CD4-positive, alpha-beta T cell (primary cell): ENCODE data around the gene KCNQ4. TPM values are rescaled to one million over a fixed set of nuclear protein-coding genes. Genes with fewer than 3 reads are reported as not detected.

Experiments used
- ATAC-seq: fragments of 200-7000 bp; cut with Tn5 transposase; one replicate; pipeline ENCODE4 v1.10.0; 2022; ENCODE audit warnings: mild to moderate bottlenecking; ENCODE audit not compliant: poor library complexity
- CTCF ChIA-PET: fragments of 350-600 bp; sonication (Branson Sonifier 250); formaldehyde crosslinking; loops from one replicate; lab custom pipeline; 2021; ENCODE audit warnings: antibody characterized with exemption, inconsistent platforms; lab: Charles Lee
- POLR2A ChIA-PET: fragments of 350-600 bp; sonication (Branson Sonifier 250); formaldehyde crosslinking; loops from one replicate; lab custom pipeline; 2021; ENCODE audit warnings: antibody characterized with exemption, inconsistent platforms; lab: Charles Lee
- DNase-seq, 14 experiments: peaks; one replicate each; pipeline ENCODE4 v3.0.0-alpha.2; 2013 to 2020; ENCODE audit warnings: mixed read lengths in 2 of 14
- H3K27ac ChIP-seq, 2 donors: one replicate each; pipeline versions ENCODE4 v1.5.1 to v1.7.0; 2013; ENCODE audit warnings: low read length in 2 of 2, low read depth in 1 of 2, mild to moderate bottlenecking in 1 of 2
- H3K27me3 ChIP-seq, 2 experiments: 1 replicate in 1 of 2; 2 replicates in 1 of 2; pipeline versions ENCODE4 v1.6.1 to v1.7.0; 2013; ENCODE audit warnings: low read length in 2 of 2, control low read depth in 1 of 2, mild to moderate bottlenecking in 1 of 2, moderate library complexity in 1 of 2; ENCODE audit not compliant: insufficient read depth in 2 of 2, control insufficient read depth in 1 of 2
- H3K36me3 ChIP-seq: one replicate; pipeline ENCODE4 v1.6.1; 2013; ENCODE audit warnings: low read length, control low read depth; ENCODE audit not compliant: insufficient read depth
- H3K4me1 ChIP-seq: one replicate; pipeline ENCODE4 v1.6.1; 2013; ENCODE audit warnings: low read length, control low read depth; ENCODE audit not compliant: insufficient read depth
- H3K4me3 ChIP-seq: one replicate; pipeline ENCODE4 v1.5.1; 2013; ENCODE audit warnings: mild to moderate bottlenecking, low read length, moderate library complexity
- H3K9me3 ChIP-seq, 2 experiments: 1 replicate in 1 of 2; 2 replicates in 1 of 2; pipeline versions ENCODE4 v1.6.1 to v1.7.0; 2013; ENCODE audit warnings: low read length in 2 of 2, mild to moderate bottlenecking in 2 of 2, control low read depth in 1 of 2, moderate library complexity in 1 of 2; ENCODE audit not compliant: control insufficient read depth in 1 of 2, insufficient read depth in 1 of 2
- H3K27ac Mint-ChIP-seq: one replicate; pipeline ENCODE4 v1.8.0; 2020; ENCODE audit warnings: mixed read lengths
- H3K27me3 Mint-ChIP-seq: one replicate; pipeline ENCODE4 v1.8.0; 2021; ENCODE audit warnings: mixed read lengths
- H3K36me3 Mint-ChIP-seq: one replicate; pipeline ENCODE4 v1.8.0; 2021; ENCODE audit warnings: low read depth, mixed read lengths
- H3K4me1 Mint-ChIP-seq: one replicate; pipeline ENCODE4 v1.8.0; 2021; ENCODE audit warnings: low read depth, mixed read lengths
- H3K4me3 Mint-ChIP-seq: one replicate; pipeline ENCODE4 v1.8.0; 2020; ENCODE audit warnings: mild to moderate bottlenecking, mixed read lengths
- H3K9me3 Mint-ChIP-seq: one replicate; pipeline ENCODE4 v1.8.0; 2020; ENCODE audit warnings: mixed read lengths
- intact Hi-C, 2 experiments: fragments of 100-400 bp; cut with DNase I in 1 of 2; cut with micrococcal nuclease in 1 of 2; formaldehyde crosslinking; loops; one replicate each; pipeline versions ENCODE4 v1.15.1 to v1.9.0; 2023 to 2025; cut with DNase I, micrococcal nuclease
- total RNA-seq, 174 experiments: library from RNA in 2 of 174; stranded (reverse) in 2 of 174; gene quantifications; one replicate each; pipeline ENCODE4 v1.2.3 and lab custom pipeline; 2021 to 2026
- TF ChIP-seq, protein P1 (sequence below): fragments of 200-600 bp; IDR thresholded peaks from one replicate; pipeline ENCODE4 v1.8.0; 2022; ENCODE audit warnings: antibody characterized with exemption, mild to moderate bottlenecking

KCNQ4 gene
- total RNA-seq, 2 experiments from 2014 or later = 0.25 to 0.30 TPM

DNA sequence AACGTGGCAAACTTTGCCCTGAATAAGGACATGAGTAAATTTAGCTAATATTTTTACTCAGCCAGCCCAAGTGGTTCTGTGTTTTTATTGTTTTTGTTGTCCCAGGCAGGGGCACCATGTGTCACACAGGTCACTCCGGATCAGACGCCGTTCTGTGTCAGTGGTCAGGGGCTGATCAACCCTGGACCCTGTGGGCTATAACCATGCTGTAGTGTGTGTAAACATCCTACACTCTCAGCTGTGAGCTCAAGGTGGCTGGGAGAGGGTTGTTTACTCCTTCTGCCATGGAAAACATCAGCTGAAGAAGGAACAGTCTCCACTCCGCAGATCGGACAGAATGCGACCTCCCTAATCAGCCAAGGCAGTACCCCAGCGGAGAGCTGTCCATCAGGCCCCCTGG is 26.5 kb upstream of the KCNQ4 start:
- Mint-ChIP-seq H3K27ac (no peak overlapping the region), H3K9me3 (no peaks in the 10 kb centered on the region), H3K4me3 (no peak overlapping the region), H3K36me3 (peaks cover 89% of the 10 kb centered on the region), H3K27me3 (no peaks in the 10 kb centered on the region), H3K4me1 (peaks cover 20% of the 10 kb centered on the region)
- intact Hi-C loops = no loop called here
- ChIA-PET POLR2A (no interaction called here), CTCF (interaction anchor here (1.7 kb wide), 1 partner anchor 17 kb away, joined by 5 read pairs; no protein-coding TSS in a partner anchor)
- Histone ChIP-seq H3K27ac (no peak overlapping the region), H3K4me1 (peaks cover 5% of the 10 kb centered on the region), H3K9me3 (no peaks in the 10 kb centered on the region), H3K36me3 (peaks cover 90% of the 10 kb centered on the region), H3K27me3 (no peaks in the 10 kb centered on the region), H3K4me3 (no peak overlapping the region)
- no peak for DNase-seq
- TF ChIP-seq, protein P1, sequence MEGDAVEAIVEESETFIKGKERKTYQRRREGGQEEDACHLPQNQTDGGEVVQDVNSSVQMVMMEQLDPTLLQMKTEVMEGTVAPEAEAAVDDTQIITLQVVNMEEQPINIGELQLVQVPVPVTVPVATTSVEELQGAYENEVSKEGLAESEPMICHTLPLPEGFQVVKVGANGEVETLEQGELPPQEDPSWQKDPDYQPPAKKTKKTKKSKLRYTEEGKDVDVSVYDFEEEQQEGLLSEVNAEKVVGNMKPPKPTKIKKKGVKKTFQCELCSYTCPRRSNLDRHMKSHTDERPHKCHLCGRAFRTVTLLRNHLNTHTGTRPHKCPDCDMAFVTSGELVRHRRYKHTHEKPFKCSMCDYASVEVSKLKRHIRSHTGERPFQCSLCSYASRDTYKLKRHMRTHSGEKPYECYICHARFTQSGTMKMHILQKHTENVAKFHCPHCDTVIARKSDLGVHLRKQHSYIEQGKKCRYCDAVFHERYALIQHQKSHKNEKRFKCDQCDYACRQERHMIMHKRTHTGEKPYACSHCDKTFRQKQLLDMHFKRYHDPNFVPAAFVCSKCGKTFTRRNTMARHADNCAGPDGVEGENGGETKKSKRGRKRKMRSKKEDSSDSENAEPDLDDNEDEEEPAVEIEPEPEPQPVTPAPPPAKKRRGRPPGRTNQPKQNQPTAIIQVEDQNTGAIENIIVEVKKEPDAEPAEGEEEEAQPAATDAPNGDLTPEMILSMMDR = no peak
- ATAC-seq = no peak

DNA sequence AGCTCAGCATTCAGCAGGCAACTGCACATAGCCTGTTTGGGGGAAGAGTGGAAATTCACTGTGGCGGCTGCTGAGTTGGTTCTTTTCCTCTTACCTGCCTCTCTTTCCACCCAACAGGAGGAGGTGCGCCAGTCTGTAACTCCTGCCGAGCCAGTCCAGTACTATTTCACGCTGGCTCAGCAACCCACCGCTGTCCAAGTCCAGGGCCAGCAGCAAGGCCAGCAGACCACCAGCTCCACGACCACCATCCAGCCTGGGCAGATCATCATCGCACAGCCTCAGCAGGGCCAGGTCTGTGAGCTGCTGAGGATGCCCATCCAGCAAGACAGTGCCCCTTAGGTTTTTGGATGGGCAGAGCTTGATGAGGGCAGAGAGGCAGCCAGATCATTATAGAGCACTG is 25.6 kb upstream of the KCNQ4 start:
- Mint-ChIP-seq H3K36me3 (peaks cover 86% of the 10 kb centered on the region), H3K27me3 (no peaks in the 10 kb centered on the region), H3K27ac (no peak overlapping the region), H3K4me1 (peaks cover 26% of the 10 kb centered on the region), H3K9me3 (no peaks in the 10 kb centered on the region), H3K4me3 (no peak overlapping the region)
- H3K9me3 ChIP-seq = no peaks in the 10 kb centered on the region
- H3K4me3 ChIP-seq = no peak overlapping the region
- ChIA-PET POLR2A (no interaction called here), CTCF (no interaction called here)
- peaks cover 90% of the 10 kb centered on the region for H3K36me3 ChIP-seq
- DNase-seq = no peak
- no peaks in the 10 kb centered on the region for H3K27me3 ChIP-seq
- no peak overlapping the region for H3K27ac ChIP-seq
- peaks cover 13% of the 10 kb centered on the region for H3K4me1 ChIP-seq
- no peak for ATAC-seq
- TF ChIP-seq, protein P1 = no peak
- intact Hi-C loops = no loop called here

DNA sequence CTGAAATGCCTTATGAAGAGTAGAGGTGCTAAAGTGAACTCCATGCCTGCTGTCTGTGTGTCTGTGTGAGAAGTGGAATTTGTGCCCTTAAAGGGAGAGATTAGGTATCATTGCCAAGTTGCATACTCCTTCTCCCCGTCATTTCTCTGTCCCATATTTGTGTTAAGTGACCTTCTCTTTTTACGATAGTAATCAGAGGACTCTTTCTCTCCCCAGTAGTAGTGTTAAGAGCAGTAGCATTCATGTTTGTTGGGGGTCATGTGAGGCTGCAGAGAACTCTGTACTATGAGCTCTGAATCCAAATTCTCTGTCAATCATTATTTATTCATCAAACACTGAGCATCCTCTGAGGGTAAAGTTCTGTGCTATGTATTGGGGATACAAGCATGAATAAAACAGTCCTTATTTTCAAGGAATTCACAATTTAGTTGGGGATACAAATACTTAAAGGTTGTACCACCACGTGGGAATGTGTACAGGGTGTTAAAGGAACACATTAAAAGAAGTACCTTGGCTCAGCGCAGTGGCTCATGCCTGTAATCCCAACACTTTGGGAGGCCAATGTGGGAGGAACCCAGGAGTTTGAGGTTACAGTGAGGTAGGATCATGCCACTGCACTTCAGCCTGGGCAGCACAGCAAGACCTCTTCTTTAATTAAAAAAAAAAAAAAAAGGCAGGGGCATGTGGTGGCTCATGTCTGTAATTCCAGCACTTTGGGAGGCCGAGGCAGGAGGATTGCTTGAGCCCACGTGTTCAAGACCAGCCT is 24.8 kb upstream of the KCNQ4 start:
- CTCF ChIA-PET = interaction anchor here (1.0 kb wide), 1 partner anchor 15 kb away, joined by 3 read pairs; no protein-coding TSS in a partner anchor
- DNase-seq = no peak

More for the DNA sequence above, 24.8 kb upstream of the KCNQ4 start:
- Mint-ChIP-seq H3K4me3 (no peak overlapping the region), H3K27me3 (no peaks in the 10 kb centered on the region), H3K9me3 (no peaks in the 10 kb centered on the region), H3K27ac (no peak overlapping the region), H3K4me1 (peaks cover 28% of the 10 kb centered on the region), H3K36me3 (peaks cover 85% of the 10 kb centered on the region)
- ATAC-seq = no peak
- intact Hi-C loops = no loop called here
- Histone ChIP-seq H3K4me3 (no peak overlapping the region), H3K27ac (no peak overlapping the region), H3K27me3 (no peaks in the 10 kb centered on the region), H3K36me3 (peaks cover 89% of the 10 kb centered on the region), H3K4me1 (peaks cover 20% of the 10 kb centered on the region), H3K9me3 (no peaks in the 10 kb centered on the region)
- TF ChIP-seq, protein P1 = no peak
- POLR2A ChIA-PET = no interaction called here
